NCI-H1694 (cell line): ENCODE results near the gene KLHL35.
A peak's percentile ranks its signal among the peaks of the same experiment; 100 is the strongest.
"Not testable (repeated sequence)": the region's sequence is repeated elsewhere in the genome, so short reads cannot be mapped to it uniquely, and the experiment has no call there.

Experiments used
- DNase-seq: peaks from one replicate; lab custom pipeline; 2025; lab: John Stamatoyannopoulos, UW

KLHL35 gene

DNA sequence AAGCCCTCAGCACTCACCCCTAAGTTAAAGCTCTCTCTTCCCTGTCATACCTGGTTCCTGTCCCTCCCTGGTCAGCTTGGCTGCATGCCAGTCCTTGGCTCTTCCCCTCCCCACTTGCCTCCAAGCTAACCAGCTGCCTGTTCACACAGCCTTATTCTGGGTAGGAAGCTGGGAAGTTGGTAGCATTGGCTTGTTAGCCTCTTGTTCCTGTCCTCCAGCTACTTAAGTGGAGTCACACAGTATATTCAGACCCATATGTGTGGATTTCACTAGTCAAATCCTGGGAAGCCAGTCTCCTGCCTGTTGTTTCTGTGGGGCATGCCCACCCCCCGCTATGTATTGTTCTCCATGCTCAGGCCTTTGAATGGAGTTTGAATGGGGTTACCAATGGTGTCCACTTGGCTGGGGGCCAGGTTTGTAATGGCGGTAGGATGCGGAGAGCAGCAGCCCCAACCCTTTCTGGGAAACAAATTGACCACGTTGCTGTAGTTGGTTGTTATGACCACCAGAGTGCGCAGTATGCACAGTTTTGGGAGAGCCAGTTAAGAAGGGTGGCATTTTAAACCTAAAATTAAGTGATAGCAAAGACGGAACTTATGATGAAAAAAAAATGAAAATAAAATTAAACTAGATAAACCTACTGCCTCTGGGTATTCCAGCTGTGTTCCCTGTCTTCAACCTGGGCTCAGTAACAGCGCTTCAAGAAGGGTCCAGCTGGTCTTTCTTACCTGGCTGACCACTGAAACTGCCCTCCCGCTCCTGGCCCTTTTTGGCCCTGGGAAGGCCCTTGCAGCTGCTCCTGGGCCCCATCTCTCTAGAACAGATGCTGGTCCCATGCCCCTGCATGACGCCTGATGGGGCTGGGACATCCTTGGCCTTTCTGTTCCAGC lies 44.4 kb downstream of the KLHL35 start:
- DNase-seq: peak; percentile 70

GRCh38 chr11:75387736-75388294 lies 45.2 kb downstream of the KLHL35 start:
- no peak for DNase-seq

DNA sequence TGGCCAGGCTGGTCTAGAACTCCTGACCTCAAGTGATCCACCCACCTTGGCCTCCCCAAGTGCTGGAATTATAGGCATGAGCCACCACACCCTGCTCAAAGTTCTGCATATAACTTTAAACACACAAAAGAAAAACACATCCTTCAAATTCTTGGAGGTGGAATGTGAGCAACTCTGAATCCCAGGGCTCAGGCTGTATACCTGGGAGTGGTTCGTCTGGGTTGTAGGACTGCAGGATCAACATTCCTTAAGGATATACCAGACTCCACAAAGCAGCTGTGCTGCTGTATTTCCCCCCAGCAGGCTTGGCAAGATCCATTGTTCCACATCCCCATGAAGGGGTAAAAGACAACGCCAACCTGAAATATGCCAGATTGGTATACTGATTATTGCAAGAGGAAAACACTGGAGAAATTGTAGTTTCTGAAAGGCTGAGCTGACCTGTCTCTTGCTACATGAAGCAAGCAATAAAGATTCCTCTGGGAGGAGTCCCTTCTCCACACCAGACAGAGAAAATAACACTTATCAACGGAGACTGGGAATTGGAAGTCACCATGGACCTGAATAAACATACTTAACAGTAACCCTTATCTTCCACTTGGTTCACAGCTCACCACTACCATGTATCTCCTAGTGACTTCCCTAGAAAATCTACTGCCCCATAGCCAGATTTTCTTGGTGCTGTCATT lies 45.9 kb downstream of the KLHL35 start:
- DNase-seq: no peak

- peak; percentile 53 for DNase-seq
Measured at GRCh38 chr11:75384438-75385080, 48.4 kb downstream of the KLHL35 start.

DNA sequence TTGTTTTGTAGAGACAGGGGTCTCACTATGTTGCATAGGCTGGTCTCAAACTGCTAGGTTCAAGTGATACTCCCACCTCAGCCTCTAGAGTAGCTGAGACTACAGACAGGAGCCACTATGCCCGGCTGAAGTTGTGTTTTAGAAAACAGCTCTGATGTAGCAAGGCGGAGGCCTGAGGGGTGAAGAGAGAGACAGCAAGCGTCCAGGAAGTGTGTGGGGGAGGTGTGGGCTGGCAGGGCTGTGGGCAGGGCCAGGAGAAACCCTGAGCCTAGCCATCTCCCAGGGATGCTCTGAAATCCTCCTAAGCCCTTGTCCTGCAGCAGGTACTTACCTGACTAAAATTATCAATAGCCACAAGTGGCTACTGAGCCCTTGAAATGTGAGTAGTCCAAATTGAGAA lies 49.8 kb downstream of the KLHL35 start:
- DNase-seq: no peak

GRCh38 chr11:75380716-75381420 lies 52.1 kb downstream of the KLHL35 start:
- DNase-seq: no peak

- no peak for DNase-seq
Measured at GRCh38 chr11:75380245-75380644, 52.8 kb downstream of the KLHL35 start.

DNA sequence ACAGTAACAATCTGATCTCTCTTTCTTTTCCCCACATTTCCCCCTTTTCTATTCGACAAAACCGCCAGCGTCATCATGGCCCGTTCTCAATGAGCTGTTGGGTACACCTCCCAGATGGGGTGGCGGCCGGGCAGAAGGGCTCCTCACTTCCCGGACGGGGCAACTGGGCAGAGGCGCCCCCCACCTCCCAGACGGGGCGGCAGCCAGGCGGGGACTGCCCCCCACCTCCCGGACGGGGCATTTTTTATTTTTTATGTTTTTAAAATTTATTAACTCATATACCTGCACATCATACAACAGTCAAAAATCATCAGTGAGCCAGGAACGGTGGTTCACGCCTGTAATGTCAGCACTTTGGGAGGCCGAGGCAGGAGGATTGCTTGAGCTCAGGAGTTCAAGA lies 54.2 kb downstream of the KLHL35 start:
- DNase-seq: not testable (repeated sequence)

GRCh38 chr11:75376175-75376574 lies 56.8 kb downstream of the KLHL35 start:
- no peak for DNase-seq

DNA sequence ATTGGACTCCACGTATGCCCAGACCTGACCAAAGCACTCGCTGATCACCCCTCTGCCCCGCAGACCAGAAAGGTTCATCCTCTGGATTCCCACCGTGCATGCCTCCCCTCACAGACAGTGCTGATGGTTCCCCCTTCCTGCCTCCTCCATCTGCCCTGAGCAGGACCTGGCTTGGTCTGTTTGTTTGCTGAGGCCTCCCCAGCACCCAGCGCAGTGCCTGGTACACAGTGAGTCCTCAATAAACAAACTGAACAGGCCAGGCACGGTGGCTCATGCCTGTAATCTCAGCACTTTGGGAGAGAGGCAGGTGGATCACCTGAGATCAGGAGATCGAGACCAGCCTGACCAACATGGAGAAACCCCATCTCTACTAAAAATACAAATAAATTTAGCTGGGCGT lies 57.4 kb downstream of the KLHL35 start:
- no peak for DNase-seq

DNA sequence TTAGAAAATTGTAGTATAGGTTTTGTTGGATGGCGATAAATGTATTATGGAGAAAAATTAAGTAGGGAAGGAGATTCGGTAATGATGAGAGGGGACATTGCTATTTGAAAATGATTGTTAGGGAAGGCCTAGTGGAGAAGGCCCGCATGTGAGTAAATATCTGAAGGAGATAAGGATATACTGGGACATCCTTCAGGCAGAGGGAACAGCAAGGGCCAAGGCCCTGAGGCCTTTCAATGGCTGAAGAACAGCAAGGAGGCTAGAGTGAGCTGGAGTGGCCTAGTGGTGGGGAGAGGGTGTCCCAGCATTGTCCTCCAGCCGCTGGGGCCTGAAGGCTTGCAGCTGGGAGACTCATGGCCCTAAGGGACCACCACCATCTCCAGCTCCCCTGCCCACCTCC lies 58.4 kb downstream of the KLHL35 start:
- no peak for DNase-seq

- DNase-seq: no peak
Measured at GRCh38 chr11:75373201-75373600, 59.8 kb downstream of the KLHL35 start.
